Measurements from ENCODE around the gene CFAP97D2. TPM values are rescaled to one million over a fixed set of nuclear protein-coding genes. Genes with fewer than 3 reads are reported as not detected.

CFAP97D2 gene
- not detected for total RNA-seq
- long read RNA-seq, result 0 reads

DNA sequence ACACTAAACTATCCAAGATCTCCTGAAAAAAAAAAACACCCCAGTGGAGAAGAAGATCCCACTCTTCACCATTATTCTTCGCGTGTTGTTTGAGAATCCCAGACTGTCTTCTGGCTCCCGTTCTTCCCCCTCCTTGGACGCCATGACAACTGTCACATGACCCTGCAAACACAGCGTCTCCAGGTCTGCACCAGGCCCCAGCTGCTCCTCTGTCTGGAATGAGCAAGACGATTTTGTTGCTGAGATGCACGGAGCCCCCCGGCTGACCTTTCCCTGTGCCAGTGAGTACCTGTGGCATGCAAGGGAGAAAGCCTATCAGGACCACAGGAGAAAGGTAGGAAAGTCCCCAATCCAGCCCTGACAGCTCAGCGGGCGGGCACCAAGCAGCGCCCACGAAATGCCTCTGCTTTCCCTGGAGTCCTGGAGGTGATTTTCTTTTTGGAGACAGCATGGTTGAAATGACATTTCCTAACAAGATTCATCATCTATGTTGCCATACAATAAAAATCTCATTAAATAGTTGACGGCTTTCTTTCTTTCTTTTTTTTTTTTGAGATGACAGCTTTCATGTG, at the start of gene CFAP97D2:
Gene CFAP97D2, plus strand, starts transcription at position 171 of the 572 bp plus-strand sequence. Its CDS starts 74 bp downstream, at position 245.
- intact Hi-C loops (cut with micrococcal nuclease), result no loop called here
- Histone ChIP-seq H3K36me3 (no peaks in the 10 kb centered on the region), H3K27ac (replicated peaks) (no peak within 1 kb of the TSS), H3K4me1 (no peaks in the 10 kb centered on the region), H3K27me3 (ENCODE audit: low read depth) (peaks cover 42% of the 10 kb centered on the region), H3K9me3 (replicated peaks) (peaks cover under 1% of the 10 kb centered on the region), H3K4me3 (no peak within 1 kb of the TSS)
- DNase-seq, result no peak
- TF ChIP-seq, protein P1, sequence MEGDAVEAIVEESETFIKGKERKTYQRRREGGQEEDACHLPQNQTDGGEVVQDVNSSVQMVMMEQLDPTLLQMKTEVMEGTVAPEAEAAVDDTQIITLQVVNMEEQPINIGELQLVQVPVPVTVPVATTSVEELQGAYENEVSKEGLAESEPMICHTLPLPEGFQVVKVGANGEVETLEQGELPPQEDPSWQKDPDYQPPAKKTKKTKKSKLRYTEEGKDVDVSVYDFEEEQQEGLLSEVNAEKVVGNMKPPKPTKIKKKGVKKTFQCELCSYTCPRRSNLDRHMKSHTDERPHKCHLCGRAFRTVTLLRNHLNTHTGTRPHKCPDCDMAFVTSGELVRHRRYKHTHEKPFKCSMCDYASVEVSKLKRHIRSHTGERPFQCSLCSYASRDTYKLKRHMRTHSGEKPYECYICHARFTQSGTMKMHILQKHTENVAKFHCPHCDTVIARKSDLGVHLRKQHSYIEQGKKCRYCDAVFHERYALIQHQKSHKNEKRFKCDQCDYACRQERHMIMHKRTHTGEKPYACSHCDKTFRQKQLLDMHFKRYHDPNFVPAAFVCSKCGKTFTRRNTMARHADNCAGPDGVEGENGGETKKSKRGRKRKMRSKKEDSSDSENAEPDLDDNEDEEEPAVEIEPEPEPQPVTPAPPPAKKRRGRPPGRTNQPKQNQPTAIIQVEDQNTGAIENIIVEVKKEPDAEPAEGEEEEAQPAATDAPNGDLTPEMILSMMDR (IDR thresholded peaks at IDR 0.05; ENCODE audit: borderline replicate concordance), result no peak

GRCh38 chr13:114129649-114130062, 49.4 kb upstream of the CFAP97D2 start:
- no peaks in the 10 kb centered on the region for H3K27me3 ChIP-seq (ENCODE audit: low read depth)
- no peak for DNase-seq
- TF ChIP-seq, protein P1 (IDR thresholded peaks at IDR 0.05; ENCODE audit: borderline replicate concordance), result no peak
- H3K9me3 ChIP-seq (replicated peaks), result no peaks in the 10 kb centered on the region
- intact Hi-C loops (cut with micrococcal nuclease), result no loop called here
- peak overlapping the region; percentile 98 for H3K4me3 ChIP-seq
- H3K4me1 ChIP-seq, result peaks cover 69% of the 10 kb centered on the region
- H3K27ac ChIP-seq (replicated peaks), result peak overlapping the region; percentile 83
- H3K36me3 ChIP-seq, result no peaks in the 10 kb centered on the region

DNA sequence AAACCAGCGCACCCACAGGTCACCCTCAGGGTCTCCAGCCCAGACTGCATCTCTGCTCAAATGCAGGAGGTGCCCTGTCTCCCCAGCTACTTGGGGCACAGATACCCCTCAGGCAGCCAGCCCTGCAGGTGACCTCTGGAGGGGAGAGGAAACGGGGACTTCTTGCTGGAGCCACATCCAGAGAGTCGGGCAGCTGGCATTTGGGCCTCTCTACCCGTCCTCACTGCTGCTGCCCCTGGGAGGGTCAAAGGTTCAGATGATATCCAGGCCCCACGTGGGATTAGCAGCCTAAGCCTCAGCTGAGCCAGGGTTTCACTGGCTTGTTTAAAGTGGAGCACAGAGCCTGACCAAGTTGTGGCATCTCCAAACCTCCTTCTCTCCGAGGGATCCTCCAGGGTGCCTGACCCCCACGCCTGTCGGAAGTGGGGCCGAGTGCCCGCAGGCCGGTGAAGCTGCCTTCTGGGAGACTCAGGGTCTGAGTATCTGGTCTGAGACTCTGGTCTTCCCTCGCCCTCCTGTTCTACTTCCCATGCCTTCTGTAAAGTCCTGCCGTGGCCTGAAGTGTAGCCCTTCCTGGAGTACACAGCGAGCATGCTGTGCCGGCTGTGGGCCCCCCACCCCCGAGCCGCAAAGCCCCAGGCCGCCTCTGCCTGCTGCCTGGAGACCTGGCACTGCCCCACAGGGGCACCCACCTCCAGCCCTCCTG, 48.8 kb upstream of the CFAP97D2 start:
- Histone ChIP-seq H3K4me3 (peak overlapping the region; percentile 98), H3K9me3 (replicated peaks) (no peaks in the 10 kb centered on the region), H3K27me3 (ENCODE audit: low read depth) (no peaks in the 10 kb centered on the region), H3K36me3 (no peaks in the 10 kb centered on the region), H3K4me1 (peaks cover 70% of the 10 kb centered on the region), H3K27ac (replicated peaks) (peak overlapping the region; percentile 83)
- intact Hi-C loops (cut with micrococcal nuclease), result no loop called here
- DNase-seq, result no peak
- TF ChIP-seq, protein P1 (IDR thresholded peaks at IDR 0.05; ENCODE audit: borderline replicate concordance), result no peak

GRCh38 chr13:114130837-114131582, 48.0 kb upstream of the CFAP97D2 start:
- no peaks in the 10 kb centered on the region for H3K27me3 ChIP-seq (ENCODE audit: low read depth)
- peak; percentile 55 for DNase-seq
- intact Hi-C loops (cut with micrococcal nuclease), result no loop called here
- peak overlapping the region; percentile 83 for H3K27ac ChIP-seq (replicated peaks)
- H3K4me3 ChIP-seq, result peak overlapping the region; percentile 98
- H3K4me1 ChIP-seq, result peaks cover 70% of the 10 kb centered on the region
- H3K9me3 ChIP-seq (replicated peaks), result no peaks in the 10 kb centered on the region
- no peaks in the 10 kb centered on the region for H3K36me3 ChIP-seq
- TF ChIP-seq, protein P1 (IDR thresholded peaks at IDR 0.05; ENCODE audit: borderline replicate concordance), result no peak

DNA sequence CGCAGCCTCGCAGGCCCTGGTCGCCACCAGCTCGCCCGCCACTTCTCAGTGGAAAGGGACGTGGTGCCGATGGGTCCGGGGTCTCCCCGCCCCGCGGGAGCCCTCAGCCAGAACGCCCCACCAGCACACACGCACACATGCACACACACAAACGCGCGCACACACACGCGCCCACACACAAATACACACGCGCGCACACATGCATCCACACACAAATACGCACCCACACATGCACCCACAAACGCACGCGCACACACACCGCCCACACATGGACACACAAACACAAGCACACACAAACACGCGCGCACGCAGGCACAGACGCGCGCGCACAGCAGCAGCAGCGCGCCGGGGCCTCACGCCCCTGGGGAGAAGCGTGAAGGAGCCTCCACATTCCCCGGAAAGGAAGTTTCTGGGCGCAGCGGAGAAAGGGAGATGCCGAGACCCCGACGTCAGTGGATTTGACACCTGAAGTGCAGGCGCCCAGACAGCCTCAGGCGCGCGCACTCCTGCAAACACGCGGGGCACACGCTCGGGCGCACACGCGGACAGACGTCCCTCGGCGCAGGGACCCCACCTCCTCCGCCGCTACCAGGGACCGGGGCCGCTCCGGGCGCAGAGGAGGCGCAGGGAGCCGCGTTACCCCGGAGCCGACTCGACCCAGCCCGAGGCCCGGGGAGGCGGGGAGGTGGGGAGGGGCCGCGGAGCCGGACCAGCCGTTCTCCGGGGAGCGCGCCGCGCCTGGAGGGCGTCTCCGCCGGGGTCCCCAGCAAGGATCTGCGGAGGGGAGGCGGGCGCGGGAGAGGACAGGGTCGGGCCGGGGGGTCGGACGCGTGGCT, 47.3 kb upstream of the CFAP97D2 start:
- Histone ChIP-seq H3K36me3 (no peaks in the 10 kb centered on the region), H3K27ac (replicated peaks) (peak overlapping the region; percentile 83), H3K9me3 (replicated peaks) (no peaks in the 10 kb centered on the region), H3K4me3 (peak overlapping the region; percentile 98), H3K4me1 (peaks cover 67% of the 10 kb centered on the region), H3K27me3 (ENCODE audit: low read depth) (no peaks in the 10 kb centered on the region)
- DNase-seq, result peak; percentile 25
- TF ChIP-seq, protein P1 (IDR thresholded peaks at IDR 0.05; ENCODE audit: borderline replicate concordance), result no peak
- intact Hi-C loops (cut with micrococcal nuclease), result no loop called here

All from left ventricle myocardium inferior (tissue), 1 donor.